A673 (cell line): Measurements from ENCODE around the gene LCMT2.

Source experiments
- CTCF ChIP-seq: fragments of 300-800, 200-600 bp; sonication (generic); conservative IDR thresholded peaks from 2 replicates; pipeline ENCODE4 v1.5.1; 2017; ENCODE audit warnings: low read depth, mild to moderate bottlenecking, antibody characterized with exemption, low read length, moderate library complexity, mixed read lengths
- EZH2 ChIP-seq: fragments of 200-600 bp; sonication (generic); IDR thresholded peaks from 2 replicates; pipeline ENCODE4 v1.6.1; 2017; ENCODE audit warnings: borderline replicate concordance, low read depth, mild to moderate bottlenecking, mixed read lengths, antibody characterized with exemption, low read length; ENCODE audit not compliant: poor library complexity, severe bottlenecking

GRCh38 chr15:43316016-43316970 is 14.1 kb downstream of the LCMT2 start:
- no peak for TF ChIP-seq EZH2
- TF ChIP-seq CTCF, result no peak
